HCT116 (cell line): ENCODE results near the gene AUTS2. TPM values are rescaled to one million over a fixed set of nuclear protein-coding genes. Genes with fewer than 3 reads are reported as not detected.

Experiments used
- ATAC-seq: fragments of 200-7000 bp; cut with Tn5 transposase; 2 replicates; pipeline ENCODE4 v1.9.1; 2020; ENCODE audit warnings: mild to moderate bottlenecking, moderate library complexity
- BruUV-seq: library from RNA; stranded (reverse); fragments of 400-500 nt; replicated peaks from 2 replicates; lab custom pipeline; 2021; lab: Mats Ljungman, UMichigan
- CTCF ChIA-PET: fragments of 300-600 bp; sonication (Branson Sonifier 250); formaldehyde crosslinking; loops from one replicate; lab custom pipeline; 2021; ENCODE audit warnings: antibody characterized with exemption; lab: Charles Lee
- POLR2A ChIA-PET: fragments of 300-600, 350-600 bp; sonication (Branson Sonifier 250); formaldehyde crosslinking; loops from one replicate; lab custom pipeline; 2021; ENCODE audit warnings: antibody characterized with exemption; lab: Charles Lee
- RAD21 ChIA-PET, 2 experiments: fragments of 300-600 bp; sonication (Branson Sonifier 250); formaldehyde crosslinking; loops; one replicate each; lab custom pipeline; 2023; ENCODE audit warnings: low total read pairs in 2 of 2; ENCODE audit not compliant: uncharacterized antibody in 2 of 2, unreplicated experiment in 2 of 2, low non-redundant PET in 1 of 2; lab: Charles Lee
- DNase-seq: peaks from one replicate; pipeline ENCODE4 v3.0.0-alpha.2; 2010; ENCODE audit warnings: low read depth, low spot score
- H2AFZ ChIP-seq: fragments of 200-600 bp; shearing (Covaris generic), sonication (generic); 2 replicates; pipeline ENCODE4 v1.6.1; 2017; ENCODE audit warnings: low read depth, mixed run types, mixed read lengths, antibody characterized with exemption, low read length; ENCODE audit not compliant: poor library complexity, severe bottlenecking
- H3K27ac ChIP-seq: 2 replicates; pipeline ENCODE4 v1.5.1; 2012; ENCODE audit warnings: low read depth, low read length
- H3K27me3 ChIP-seq: fragments of 200-600 bp; sonication (generic); 2 replicates; pipeline ENCODE4 v1.6.1; 2016; ENCODE audit warnings: mixed run types, low read length, mixed read lengths; ENCODE audit not compliant: insufficient read depth
- H3K36me3 ChIP-seq, 2 experiments: fragments of 200-500 bp in 1 of 2; fragments of 200-600 bp in 1 of 2; sonication (Bioruptor generic) in 1 of 2; sonication (generic) in 1 of 2; 2 replicates each; pipeline versions ENCODE4 v1.5.1 to v1.6.1; 2014 to 2016; ENCODE audit warnings: low read length in 2 of 2, inconsistent platforms in 1 of 2, mixed read lengths in 1 of 2, mixed run types in 1 of 2; ENCODE audit not compliant: insufficient read depth in 2 of 2, control insufficient read depth in 1 of 2
- H3K4me1 ChIP-seq, 2 experiments: fragments of 200-600 bp in 1 of 2; sonication (generic) in 1 of 2; 2 replicates each; pipeline versions ENCODE4 v1.5.1 to v1.6.1; 2012 to 2017; ENCODE audit warnings: low read length in 2 of 2, inconsistent platforms in 1 of 2, mild to moderate bottlenecking in 1 of 2, mixed read lengths in 1 of 2, mixed run types in 1 of 2, moderate library complexity in 1 of 2; ENCODE audit not compliant: insufficient read depth in 2 of 2, control insufficient read depth in 1 of 2
- H3K4me2 ChIP-seq: fragments of 200-600 bp; sonication (generic); 2 replicates; pipeline ENCODE4 v1.6.1; 2017; ENCODE audit warnings: mixed run types, low read length, mixed read lengths
- H3K4me3 ChIP-seq, 2 experiments: fragments of 200-600 bp in 1 of 2; sonication (generic) in 1 of 2; replicated peaks in 1 of 2; 2 replicates each; pipeline ENCODE4 v1.5.1; 2011 to 2016; ENCODE audit warnings: low read length in 2 of 2, control low read depth in 1 of 2, low read depth in 1 of 2, mild to moderate bottlenecking in 1 of 2, mixed read lengths in 1 of 2, mixed run types in 1 of 2
- H3K79me2 ChIP-seq: fragments of 200-600 bp; sonication (generic); 2 replicates; pipeline ENCODE4 v1.6.1; 2017; ENCODE audit warnings: mild to moderate bottlenecking, mixed run types, low read length, moderate library complexity, mixed read lengths; ENCODE audit not compliant: insufficient read depth
- H3K9ac ChIP-seq: fragments of 200-600 bp; sonication (generic); 2 replicates; pipeline ENCODE4 v1.6.1; 2016; ENCODE audit warnings: low read length, mixed read lengths
- H3K9me2 ChIP-seq: fragments of 200-600 bp; sonication (generic), shearing (Covaris generic); 2 replicates; pipeline ENCODE4 v1.6.1; 2017; ENCODE audit warnings: mixed run types, mild to moderate bottlenecking, moderate library complexity; ENCODE audit not compliant: insufficient read depth
- H3K9me3 ChIP-seq, 2 experiments: fragments of 200-500 bp in 1 of 2; fragments of 200-600 bp in 1 of 2; sonication (Bioruptor generic) in 1 of 2; sonication (generic) in 1 of 2; 2 replicates each; pipeline ENCODE4 v1.6.1; 2014 to 2017; ENCODE audit warnings: low read length in 2 of 2, mixed read lengths in 2 of 2, inconsistent platforms in 1 of 2, low read depth in 1 of 2, mild to moderate bottlenecking in 1 of 2, mixed run types in 1 of 2, moderate library complexity in 1 of 2; ENCODE audit not compliant: control insufficient read depth in 1 of 2, insufficient read depth in 1 of 2
- H4K20me1 ChIP-seq: fragments of 200-600 bp; sonication (generic), shearing (Covaris generic); 2 replicates; pipeline ENCODE4 v1.6.1; 2017; ENCODE audit warnings: mixed run types, mild to moderate bottlenecking, moderate library complexity; ENCODE audit not compliant: insufficient read depth
- ATF3 ChIP-seq: IDR thresholded peaks from 2 replicates; pipeline ENCODE4 v1.6.1; 2012
- CBX3 ChIP-seq: IDR thresholded peaks from 2 replicates; pipeline ENCODE4 v1.6.1; 2012; ENCODE audit warnings: low read depth
- CTCF ChIP-seq, 3 experiments: fragments of 200-600 bp in 1 of 3; sonication (generic) in 1 of 3; IDR thresholded peaks in 2 of 3; conservative IDR thresholded peaks in 1 of 3; 2 replicates each; pipeline ENCODE4 v1.5.1; 2012 to 2017; ENCODE audit warnings: low read depth in 2 of 3, low read length in 2 of 3, antibody characterized with exemption in 1 of 3, borderline replicate concordance in 1 of 3, control low read depth in 1 of 3, mild to moderate bottlenecking in 1 of 3, mixed read lengths in 1 of 3, mixed run types in 1 of 3, moderate library complexity in 1 of 3; ENCODE audit not compliant: insufficient read depth in 1 of 3
- ELF1 ChIP-seq: IDR thresholded peaks from 2 replicates; pipeline ENCODE4 v1.6.1; 2012; ENCODE audit warnings: low read depth, borderline replicate concordance
- EZH2 ChIP-seq: fragments of 200-600 bp; sonication (generic); IDR thresholded peaks from 2 replicates; pipeline ENCODE4 v1.6.1; 2017; ENCODE audit warnings: antibody characterized with exemption, mixed run types
- EZH2phosphoT487 ChIP-seq: fragments of 200-600 bp; IDR thresholded peaks from 2 replicates; pipeline ENCODE4 v1.6.1; 2018; ENCODE audit warnings: antibody characterized with exemption, borderline replicate concordance
- FOSL1 ChIP-seq: IDR thresholded peaks from 2 replicates; pipeline ENCODE4 v1.6.1; 2012; ENCODE audit warnings: low read depth
- POLR2A ChIP-seq: IDR thresholded peaks from 2 replicates; pipeline ENCODE4 v1.7.0; 2011; ENCODE audit warnings: borderline replicate concordance; ENCODE audit not compliant: insufficient read depth, insufficient read length; ENCODE audit errors: extremely low read depth
- POLR2AphosphoS5 ChIP-seq: IDR thresholded peaks from 2 replicates; pipeline ENCODE4 v1.6.1; 2011; ENCODE audit warnings: mild to moderate bottlenecking, low read depth, low read length, moderate library complexity
- RAD21 ChIP-seq: IDR thresholded peaks from 2 replicates; pipeline ENCODE4 v1.6.1; 2012; ENCODE audit warnings: low read depth, mild to moderate bottlenecking
- REST ChIP-seq: IDR thresholded peaks from 2 replicates; pipeline ENCODE4 v1.6.1; 2012; ENCODE audit warnings: low read depth
- SIN3A ChIP-seq: IDR thresholded peaks from 2 replicates; pipeline ENCODE4 v1.6.1; 2012; ENCODE audit warnings: low read depth
- SP1 ChIP-seq: IDR thresholded peaks from 2 replicates; pipeline ENCODE4 v1.6.1; 2012; ENCODE audit warnings: low read depth
- SRF ChIP-seq: IDR thresholded peaks from 2 replicates; pipeline ENCODE4 v1.6.1; 2012; ENCODE audit warnings: low read depth
- TCF7L2 ChIP-seq: IDR thresholded peaks from 2 replicates; pipeline ENCODE4 v1.7.0; 2011; ENCODE audit warnings: borderline replicate concordance, inconsistent platforms; ENCODE audit not compliant: insufficient read depth, insufficient read length; ENCODE audit errors: extremely low read depth
- YY1 ChIP-seq: IDR thresholded peaks from 2 replicates; pipeline ENCODE4 v1.6.1; 2011; ENCODE audit warnings: low read length, low read depth, moderate library complexity, mild to moderate bottlenecking; ENCODE audit not compliant: insufficient replicate concordance; ENCODE audit errors: extremely low read depth
- intact Hi-C: fragments of 100-400 bp; cut with micrococcal nuclease; formaldehyde crosslinking; loops from 2 replicates; pipeline ENCODE4 v1.10.0; 2022
- total RNA-seq: library from RNA; stranded (reverse); gene quantifications from one replicate; pipeline ENCODE4 v1.2.1, GENCODE V29; 2021; ENCODE audit not compliant: unreplicated experiment

AUTS2 gene
- total RNA-seq, 1 experiment from 2014 or later = 0.93 TPM

- Histone ChIP-seq H3K27me3 (no peaks in the 10 kb centered on the region), H4K20me1 (no peaks in the 10 kb centered on the region), H3K9me3 (peaks cover 0 to 20% of the 10 kb centered on the region in 2 experiments; a peak in 2 of 4 replicates), H3K36me3 (no peaks in the 10 kb centered on the region), H3K27ac (no peak overlapping the region), H3K79me2 (no peaks in the 10 kb centered on the region), H3K9ac (no peak overlapping the region), H3K4me3 (no peak overlapping the region), H3K4me1 (no peaks in the 10 kb centered on the region), H3K9me2 (no peaks in the 10 kb centered on the region)
- POLR2A ChIA-PET = no interaction called here
- no peak for ATAC-seq
- TF ChIP-seq YY1 = no peak
- TF ChIP-seq SP1 = no peak
- TF ChIP-seq TCF7L2 = no peak
- no peak for TF ChIP-seq FOSL1
- no peak for TF ChIP-seq ELF1
- TF ChIP-seq CBX3 = no peak
- no peak for TF ChIP-seq EZH2
- TF ChIP-seq SRF = no peak
- no peak for TF ChIP-seq RAD21
- TF ChIP-seq REST = no peak
- TF ChIP-seq EZH2phosphoT487 = no peak
- TF ChIP-seq ATF3 = no peak
- TF ChIP-seq CTCF (IDR thresholded peaks at IDR 0.05 in 2 of 3, conservative IDR thresholded peaks at IDR 0.05 in 1 of 3; ENCODE audit: borderline replicate concordance in 1 of 3, insufficient read depth in 1 of 3, low read depth in 2 of 3, low read length in 2 of 3) = no peak
- no peak for TF ChIP-seq POLR2A
- no peak for TF ChIP-seq POLR2AphosphoS5
- TF ChIP-seq SIN3A = no peak
- TF ChIP-seq, all 23 proteins: peak for 0
- Histone ChIP-seq H3K4me2 (no peak overlapping the region), H2AFZ (no peak overlapping the region)
- ChIA-PET RAD21 (no interaction called here), CTCF (no interaction called here)
- no peak for DNase-seq
- no TSS peak for BruUV-seq
- intact Hi-C loops = no loop called here
Measured at GRCh38 chr7:70573071-70573661, 974.9 kb downstream of the AUTS2 start.
